ENCODE results near the gene TRERF1.

Gene TRERF1

GRCh38 chr6:42269553-42269952 is 182.2 kb downstream of the TRERF1 start:
- FAIRE-seq = no peak

GRCh38 chr6:42268835-42269204 is 182.9 kb downstream of the TRERF1 start:
- FAIRE-seq = no peak

GRCh38 chr6:42268016-42268834 is 183.5 kb downstream of the TRERF1 start:
- FAIRE-seq = no peak

- no peak for FAIRE-seq
These were observed 185.2 kb downstream of the TRERF1 start for GRCh38 chr6:42266538-42266937.

GRCh38 chr6:42264852-42265390 is 186.8 kb downstream of the TRERF1 start:
- FAIRE-seq = no peak

- FAIRE-seq = no peak
These were observed 187.4 kb downstream of the TRERF1 start for GRCh38 chr6:42264162-42264851.

GRCh38 chr6:42263165-42263728 is 188.5 kb downstream of the TRERF1 start:
- FAIRE-seq = no peak

GRCh38 chr6:42260972-42261371 is 190.8 kb downstream of the TRERF1 start:
- no peak for FAIRE-seq

- no peak for FAIRE-seq
These were observed 191.3 kb downstream of the TRERF1 start for GRCh38 chr6:42260396-42260888.

- no peak for FAIRE-seq
These were observed 191.8 kb downstream of the TRERF1 start for GRCh38 chr6:42259841-42260395.

- no peak for FAIRE-seq
These were observed 192.4 kb downstream of the TRERF1 start for GRCh38 chr6:42259286-42259685.

- no peak for FAIRE-seq
These were observed 194.1 kb downstream of the TRERF1 start for GRCh38 chr6:42257614-42258013.

GRCh38 chr6:42257063-42257462 is 194.7 kb downstream of the TRERF1 start:
- no peak for FAIRE-seq

- no peak for FAIRE-seq
These were observed 196.7 kb downstream of the TRERF1 start for GRCh38 chr6:42255050-42255449.

- FAIRE-seq = no peak
These were observed 197.2 kb downstream of the TRERF1 start for GRCh38 chr6:42254505-42254904.

- FAIRE-seq = no peak
These were observed 199.7 kb downstream of the TRERF1 start for GRCh38 chr6:42251911-42252637.

- FAIRE-seq = no peak
These were observed 200.2 kb downstream of the TRERF1 start for GRCh38 chr6:42251500-42251899.

- FAIRE-seq = no peak
These were observed 201.3 kb downstream of the TRERF1 start for GRCh38 chr6:42250274-42250931.

GRCh38 chr6:42249279-42249678 is 202.4 kb downstream of the TRERF1 start:
- no peak for FAIRE-seq

- no peak for FAIRE-seq
These were observed 208.7 kb downstream of the TRERF1 start for GRCh38 chr6:42243046-42243445.

- no peak for FAIRE-seq
These were observed 209.8 kb downstream of the TRERF1 start for GRCh38 chr6:42241915-42242314.
